ENCODE results near the gene USF3.
A peak's percentile ranks its signal among the peaks of the same experiment; 100 is the strongest.

The USF3 gene

GRCh38 chr3:113741620-113742019 is 45.2 kb upstream of the USF3 start:
- Histone ChIP-seq H3K27ac (no peak overlapping the region), H3K4me3 (ENCODE audit: low read depth in 1 of 2, low read length in 1 of 2) (no peak overlapping the region), H3K4me1 (ENCODE audit: control insufficient read depth in 1 of 2, insufficient read depth in 1 of 2, low read depth in 1 of 2, low read length in 1 of 2) (peaks cover 26 to 28% of the 10 kb centered on the region in 2 experiments), H3K36me3 (no peaks in the 10 kb centered on the region), H3K9me3 (no peaks in the 10 kb centered on the region), H3K27me3 (no peaks in the 10 kb centered on the region)
- TF ChIP-seq CTCF (IDR thresholded peaks at IDR 0.05) = no peak

GRCh38 chr3:113741086-113741485 is 44.6 kb upstream of the USF3 start:
- Histone ChIP-seq H3K4me3 (ENCODE audit: low read depth in 1 of 2, low read length in 1 of 2) (no peak overlapping the region), H3K36me3 (no peaks in the 10 kb centered on the region), H3K4me1 (ENCODE audit: control insufficient read depth in 1 of 2, insufficient read depth in 1 of 2, low read depth in 1 of 2, low read length in 1 of 2) (peaks cover 26 to 32% of the 10 kb centered on the region in 2 experiments), H3K9me3 (no peaks in the 10 kb centered on the region), H3K27me3 (no peaks in the 10 kb centered on the region), H3K27ac (no peak overlapping the region)
- TF ChIP-seq CTCF (IDR thresholded peaks at IDR 0.05) = no peak

GRCh38 chr3:113736548-113737089 is 40.2 kb upstream of the USF3 start:
- no peaks in the 10 kb centered on the region for H3K36me3 ChIP-seq
- TF ChIP-seq CTCF (IDR thresholded peaks at IDR 0.05) = peak; percentile 77
- H3K4me3 ChIP-seq (ENCODE audit: low read depth in 1 of 2, low read length in 1 of 2) = no peak overlapping the region
- H3K4me1 ChIP-seq (ENCODE audit: control insufficient read depth in 1 of 2, insufficient read depth in 1 of 2, low read depth in 1 of 2, low read length in 1 of 2) = peaks cover 6 to 11% of the 10 kb centered on the region in 2 experiments
- H3K27me3 ChIP-seq = no peaks in the 10 kb centered on the region
- no peaks in the 10 kb centered on the region for H3K9me3 ChIP-seq
- H3K27ac ChIP-seq = peak overlapping the region; percentile 9

- no peak for TF ChIP-seq CTCF (IDR thresholded peaks at IDR 0.05)
- H3K4me3 ChIP-seq (ENCODE audit: low read depth in 1 of 2, low read length in 1 of 2) = no peak overlapping the region
- no peak overlapping the region for H3K27ac ChIP-seq
- H3K27me3 ChIP-seq = no peaks in the 10 kb centered on the region
- H3K9me3 ChIP-seq = no peaks in the 10 kb centered on the region
- H3K36me3 ChIP-seq = peaks cover 11% of the 10 kb centered on the region
- peaks cover 0 to 5% of the 10 kb centered on the region in 2 experiments for H3K4me1 ChIP-seq (ENCODE audit: control insufficient read depth in 1 of 2, insufficient read depth in 1 of 2, low read depth in 1 of 2, low read length in 1 of 2)
These were observed 35.3 kb upstream of the USF3 start for GRCh38 chr3:113731694-113732093.

DNA sequence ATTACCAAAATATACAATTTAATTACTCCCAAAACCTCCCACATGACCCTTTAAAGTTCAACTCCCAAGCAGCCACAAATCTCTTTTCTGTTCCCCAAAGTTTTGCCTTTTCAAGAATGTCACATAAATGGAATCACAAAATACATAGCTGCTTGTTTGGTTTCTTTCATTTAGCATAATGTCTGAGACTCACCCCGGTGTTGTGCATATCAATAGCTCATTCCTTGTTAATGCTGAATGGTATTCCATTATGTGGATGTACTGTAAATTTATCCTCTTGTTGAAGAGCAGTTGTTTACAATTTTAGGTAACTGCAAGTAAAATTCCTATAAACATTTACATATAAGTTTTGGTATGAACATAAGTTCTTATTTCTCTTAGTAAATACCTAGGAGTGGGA is 34.1 kb upstream of the USF3 start:
- Histone ChIP-seq H3K27ac (no peak overlapping the region), H3K27me3 (no peaks in the 10 kb centered on the region), H3K9me3 (no peaks in the 10 kb centered on the region), H3K36me3 (peaks cover 11% of the 10 kb centered on the region), H3K4me3 (ENCODE audit: low read depth in 1 of 2, low read length in 1 of 2) (no peak overlapping the region), H3K4me1 (ENCODE audit: control insufficient read depth in 1 of 2, insufficient read depth in 1 of 2, low read depth in 1 of 2, low read length in 1 of 2) (no peaks in the 10 kb centered on the region)
- TF ChIP-seq CTCF (IDR thresholded peaks at IDR 0.05) = no peak

DNA sequence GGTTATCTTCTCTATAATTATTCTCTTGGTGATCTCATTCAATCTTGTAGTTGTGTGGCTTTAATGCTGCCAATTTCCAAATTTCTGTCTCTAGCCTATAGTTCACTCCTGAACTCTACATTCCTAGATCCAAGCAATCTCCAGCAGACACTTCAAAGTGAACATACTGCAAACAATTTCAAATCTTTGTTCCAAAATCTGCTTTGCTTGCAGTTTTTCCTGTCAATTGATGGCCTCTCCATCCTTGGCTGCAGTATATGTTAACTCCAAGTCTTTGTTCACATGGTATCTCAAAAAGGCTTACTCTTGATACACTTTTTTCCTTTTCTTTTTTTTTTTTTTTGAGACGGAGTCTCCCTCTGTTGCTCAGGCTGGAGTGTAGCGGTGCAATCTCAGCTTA is 32.2 kb upstream of the USF3 start:
- no peak for TF ChIP-seq CTCF (IDR thresholded peaks at IDR 0.05)

More for the DNA sequence above, 32.2 kb upstream of the USF3 start:
- Histone ChIP-seq H3K27me3 (no peaks in the 10 kb centered on the region), H3K27ac (no peak overlapping the region), H3K4me3 (ENCODE audit: low read depth in 1 of 2, low read length in 1 of 2) (no peak overlapping the region), H3K4me1 (ENCODE audit: control insufficient read depth in 1 of 2, insufficient read depth in 1 of 2, low read depth in 1 of 2, low read length in 1 of 2) (no peaks in the 10 kb centered on the region), H3K9me3 (no peaks in the 10 kb centered on the region), H3K36me3 (peaks cover 11% of the 10 kb centered on the region)
